Endodermal cell (in vitro differentiated cells): ENCODE measurements around the gene MPC2. TPM values are rescaled to one million over a fixed set of nuclear protein-coding genes. Genes with fewer than 3 reads are reported as not detected.

Experiments
- DNase-seq: peaks from one replicate; pipeline ENCODE4 v3.0.0-alpha.2; 2017
- H3K27ac ChIP-seq: 2 replicates; pipeline ENCODE4 v1.5.1; 2013; ENCODE audit warnings: mild to moderate bottlenecking, low read depth, low read length, moderate library complexity
- H3K27me3 ChIP-seq: 2 replicates; pipeline ENCODE4 v1.6.1; 2013; ENCODE audit warnings: mild to moderate bottlenecking, low read length, moderate library complexity; ENCODE audit not compliant: insufficient read depth, control insufficient read depth, poor library complexity, severe bottlenecking
- H3K36me3 ChIP-seq: 2 replicates; pipeline ENCODE4 v1.7.0; 2013; ENCODE audit warnings: mild to moderate bottlenecking, low read length, moderate library complexity; ENCODE audit not compliant: control insufficient read depth, insufficient read depth
- H3K4me1 ChIP-seq: one replicate; pipeline ENCODE4 v1.7.0; 2013; ENCODE audit warnings: low read length; ENCODE audit not compliant: control insufficient read depth, insufficient read depth
- H3K4me3 ChIP-seq: 2 replicates; pipeline ENCODE4 v1.5.1; 2013; ENCODE audit warnings: mild to moderate bottlenecking, low read length, moderate library complexity
- H3K9ac ChIP-seq: 2 replicates; pipeline ENCODE4 v1.6.1; 2013; ENCODE audit warnings: mild to moderate bottlenecking, low read length, moderate library complexity; ENCODE audit not compliant: poor library complexity, severe bottlenecking; ENCODE audit errors: extremely low read depth
- H3K9me3 ChIP-seq: 2 replicates; pipeline ENCODE4 v1.6.1; 2013; ENCODE audit warnings: mild to moderate bottlenecking, low read length, moderate library complexity; ENCODE audit not compliant: control insufficient read depth
- H3K27ac Mint-ChIP-seq: 2 replicates; pipeline ENCODE4 v1.8.0; 2020; ENCODE audit warnings: mixed read lengths
- H3K27me3 Mint-ChIP-seq: 2 replicates; pipeline ENCODE4 v1.8.0; 2021; ENCODE audit warnings: mild to moderate bottlenecking, mixed read lengths; ENCODE audit not compliant: insufficient read depth
- H3K36me3 Mint-ChIP-seq: 2 replicates; pipeline ENCODE4 v1.8.0; 2020; ENCODE audit warnings: low read depth, mixed read lengths
- H3K4me1 Mint-ChIP-seq: 2 replicates; pipeline ENCODE4 v1.8.0; 2020; ENCODE audit warnings: mixed read lengths
- H3K4me3 Mint-ChIP-seq: 2 replicates; pipeline ENCODE4 v1.8.0; 2020; ENCODE audit warnings: mild to moderate bottlenecking, moderate library complexity, mixed read lengths
- H3K9me3 Mint-ChIP-seq: 2 replicates; pipeline ENCODE4 v1.8.0; 2020; ENCODE audit warnings: mild to moderate bottlenecking, mixed read lengths
- CTCF ChIP-seq: fragments of 200-600 bp; sonication (generic); conservative IDR thresholded peaks from 2 replicates; pipeline ENCODE4 v1.5.0; 2021; ENCODE audit warnings: antibody characterized with exemption, mild to moderate bottlenecking
- WGBS, 2 experiments: methylation state at CpG; one replicate each; pipeline versions ENCODE4 v1.1.5 to v1.1.7; 2013; ENCODE audit warnings: missing lambda C conversion rate in 2 of 2, mixed read lengths in 1 of 2; ENCODE audit not compliant: insufficient coverage in 1 of 2, insufficient read length in 1 of 2; 5-methylcytosine and 5-hydroxymethylcytosine counted together
- total RNA-seq, 2 donors: library from RNA; stranded (reverse); fragmentation: NEBNext Ultra II Directional in 1 of 2; extraction: Animal tissue kit (Norgen Biotek cat#: 25700) in 1 of 2; gene quantifications; 2 replicates in 1 of 2; 3 replicates in 1 of 2; pipeline ENCODE4 v1.2.1, GENCODE V29; 2021

MPC2 gene
- total RNA-seq, 2 donors from 2014 or later: 30.7 to 42.5 TPM

DNA sequence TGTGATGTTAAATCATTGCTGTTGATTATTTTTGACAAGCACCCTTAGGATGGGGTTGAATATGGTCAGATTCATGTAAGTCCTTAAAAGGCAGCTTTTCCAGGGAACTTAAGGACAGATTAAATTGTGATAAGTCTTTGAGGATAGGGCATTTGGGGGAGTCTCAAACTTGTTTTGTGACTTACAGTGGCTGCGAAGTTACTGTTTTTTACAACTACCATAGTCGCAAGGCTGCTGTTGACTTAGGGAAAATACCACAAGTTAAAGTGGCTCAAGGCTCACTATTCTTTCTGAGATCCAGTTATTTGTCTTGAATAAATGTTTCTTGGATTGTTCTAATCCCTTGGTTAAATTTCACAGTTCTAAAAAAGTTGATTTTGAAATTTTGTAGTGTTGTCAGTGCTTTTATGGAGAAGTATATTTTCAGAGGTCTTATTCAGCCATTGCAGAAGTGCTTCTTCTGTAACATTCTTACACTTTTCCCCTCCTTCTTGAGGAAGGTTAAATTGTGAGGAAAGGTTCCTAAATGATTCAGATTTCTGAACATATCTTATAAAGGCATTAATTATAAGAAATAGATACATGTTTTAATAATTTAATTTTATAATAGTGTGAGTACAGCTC lies 47.0 kb upstream of the MPC2 start:
- no peak overlapping the region for H3K4me3 Mint-ChIP-seq
- no peaks in the 10 kb centered on the region for H3K27me3 Mint-ChIP-seq
- Histone ChIP-seq H3K27me3 (no peaks in the 10 kb centered on the region), H3K36me3 (peaks cover 69% of the 10 kb centered on the region), H3K9ac (no peak overlapping the region), H3K9me3 (no peaks in the 10 kb centered on the region), H3K27ac (no peak overlapping the region), H3K4me1 (no peaks in the 10 kb centered on the region), H3K4me3 (no peak overlapping the region)
- peaks cover 14% of the 10 kb centered on the region for H3K4me1 Mint-ChIP-seq
- H3K27ac Mint-ChIP-seq: peak overlapping the region; percentile 32
- no peak for DNase-seq
- WGBS, 2 experiments: 96% methylated on average over 2 of the region's 2 CpGs; no CpG with 5 or more reads in 1 of the 2 experiments
- peaks cover 6% of the 10 kb centered on the region for H3K9me3 Mint-ChIP-seq
- peaks cover 45% of the 10 kb centered on the region for H3K36me3 Mint-ChIP-seq
- no peak for TF ChIP-seq CTCF

DNA sequence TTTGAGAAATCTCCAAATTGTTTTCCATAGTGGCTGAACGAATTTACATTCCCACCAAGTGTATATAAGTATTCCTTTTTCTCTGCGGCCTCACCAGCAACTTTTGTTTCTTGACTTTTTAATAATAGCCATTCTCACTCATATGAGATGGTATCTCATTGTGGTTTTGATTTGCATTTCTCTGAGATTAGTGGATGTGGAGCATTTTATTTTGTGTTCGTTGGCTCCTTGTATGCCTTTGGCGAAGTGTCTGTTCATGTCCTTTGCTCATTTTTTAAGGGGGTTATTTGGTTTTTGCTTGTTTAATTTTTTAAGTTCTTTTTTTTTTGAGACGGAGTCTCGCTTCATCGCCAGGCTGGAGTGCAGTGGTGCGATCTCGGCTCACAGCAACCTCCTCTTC lies 45.1 kb upstream of the MPC2 start:
- no peaks in the 10 kb centered on the region for H3K9me3 ChIP-seq
- H3K4me1 ChIP-seq: no peaks in the 10 kb centered on the region
- Mint-ChIP-seq H3K36me3 (peaks cover 44% of the 10 kb centered on the region), H3K4me3 (no peak overlapping the region), H3K4me1 (peaks cover 14% of the 10 kb centered on the region), H3K27me3 (no peaks in the 10 kb centered on the region), H3K9me3 (peaks cover 6% of the 10 kb centered on the region), H3K27ac (no peak overlapping the region)
- no peak overlapping the region for H3K27ac ChIP-seq
- DNase-seq: no peak
- H3K36me3 ChIP-seq: peaks cover 72% of the 10 kb centered on the region
- no peaks in the 10 kb centered on the region for H3K27me3 ChIP-seq
- H3K9ac ChIP-seq: no peak overlapping the region
- no peak overlapping the region for H3K4me3 ChIP-seq
- 95 to 96% methylated on average over 5 to 9 of the region's 9 CpGs for WGBS, 2 experiments
- no peak for TF ChIP-seq CTCF

GRCh38 chr1:167977245-167977644 lies 40.4 kb upstream of the MPC2 start:
- Mint-ChIP-seq H3K36me3 (peaks cover 54% of the 10 kb centered on the region), H3K4me1 (no peaks in the 10 kb centered on the region), H3K27ac (no peak overlapping the region), H3K4me3 (no peak overlapping the region), H3K27me3 (no peaks in the 10 kb centered on the region), H3K9me3 (no peaks in the 10 kb centered on the region)
- no peak for DNase-seq
- Histone ChIP-seq H3K27me3 (no peaks in the 10 kb centered on the region), H3K9ac (no peak overlapping the region), H3K36me3 (peaks cover 70% of the 10 kb centered on the region), H3K27ac (no peak overlapping the region), H3K9me3 (peaks cover 12% of the 10 kb centered on the region), H3K4me1 (no peaks in the 10 kb centered on the region), H3K4me3 (no peak overlapping the region)
- no peak for TF ChIP-seq CTCF
- WGBS, 2 experiments: 83% methylated on average over 1 of the region's 1 CpG; no CpG with 5 or more reads in 1 of the 2 experiments
